Vagina (tissue), 2 donors: ENCODE data around the gene TPD52L1. TPM values are rescaled to one million over a fixed set of nuclear protein-coding genes. Genes with fewer than 3 reads are reported as not detected.

Source experiments
- DNase-seq, 2 donors: peaks; one replicate each; pipeline ENCODE4 v3.0.0-alpha.2; 2017; ENCODE audit errors: extremely low spot score in 2 of 2
- H3K27ac ChIP-seq: fragments of 200-600 bp; sonication (generic); one replicate; pipeline ENCODE4 v1.5.1; 2019
- H3K27me3 ChIP-seq: fragments of 200-600 bp; sonication (generic); one replicate; pipeline ENCODE4 v1.5.1; 2019
- H3K36me3 ChIP-seq, 2 donors: fragments of 200-600 bp; sonication (generic); one replicate each; pipeline ENCODE4 v1.5.1; 2017 to 2019
- H3K4me1 ChIP-seq: fragments of 200-600 bp; sonication (generic); one replicate; pipeline ENCODE4 v1.5.1; 2019
- H3K4me3 ChIP-seq, 2 donors: fragments of 200-600 bp; sonication (generic); 1 replicate in 1 of 2; 2 replicates in 1 of 2; pipeline ENCODE4 v1.5.1; 2016 to 2019
- H3K9me3 ChIP-seq: fragments of 200-600 bp; sonication (generic); one replicate; pipeline ENCODE4 v1.5.1; 2019
- POLR2A ChIP-seq, 2 donors: fragments of 450-650 bp; IDR thresholded peaks; one replicate each; pipeline ENCODE4 v1.6.1; 2017; ENCODE audit warnings: antibody characterized with exemption in 2 of 2, mild to moderate bottlenecking in 2 of 2, moderate library complexity in 2 of 2
- POLR2AphosphoS5 ChIP-seq, 2 donors: sonication (generic); formaldehyde crosslinking; IDR thresholded peaks; one replicate each; pipeline ENCODE4 v1.9.0; 2017; ENCODE audit warnings: antibody characterized with exemption in 2 of 2, mild to moderate bottlenecking in 2 of 2, low read depth in 1 of 2; ENCODE audit not compliant: insufficient read depth in 1 of 2
- intact Hi-C: fragments of 100-400 bp; cut with DNase I; formaldehyde crosslinking; loops from one replicate; pipeline ENCODE4 v1.15.1; 2023
- total RNA-seq: library from RNA; depleted of rRNA; stranded (reverse); fragments of >200 nt; gene quantifications from one replicate; pipeline ENCODE4 v1.2.3, GENCODE V29; 2016
- TF ChIP-seq, protein P1 (sequence below), 3 experiments: fragments of 450-650 bp in 2 of 3; fragments of 200-600 bp in 1 of 3; sonication (generic) in 1 of 3; IDR thresholded peaks; one replicate each; pipeline ENCODE4 v1.5.1; 2017 to 2019; ENCODE audit warnings: antibody characterized with exemption in 3 of 3, mild to moderate bottlenecking in 2 of 3, moderate library complexity in 2 of 3

Gene TPD52L1
- total RNA-seq, 1 donor from 2014 or later: 85.0 TPM

DNA sequence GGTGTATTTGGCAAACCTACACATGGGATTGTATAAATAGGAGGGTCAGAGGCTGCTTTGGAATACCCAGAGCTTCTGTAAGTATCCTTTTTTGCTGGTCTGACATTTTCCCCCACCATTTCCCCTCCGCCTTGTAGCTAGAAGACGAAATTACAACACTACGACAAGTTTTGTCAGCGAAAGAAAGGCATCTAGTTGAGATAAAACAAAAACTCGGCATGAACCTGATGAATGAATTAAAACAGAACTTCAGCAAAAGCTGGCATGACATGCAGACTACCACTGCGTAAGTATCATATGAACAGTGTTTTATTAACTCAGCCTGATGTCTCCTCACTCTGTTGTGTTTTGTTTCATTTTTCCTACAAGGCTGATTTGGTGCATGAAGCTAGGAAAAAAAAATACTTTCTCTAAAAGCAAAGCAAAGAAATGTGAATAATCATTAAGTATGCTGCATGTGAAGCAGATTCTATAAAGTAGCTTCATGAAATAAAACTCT lies 75.5 kb downstream of the TPD52L1 start:
- Histone ChIP-seq H3K27ac (no peak overlapping the region), H3K9me3 (no peaks in the 10 kb centered on the region), H3K27me3 (no peaks in the 10 kb centered on the region), H3K4me3 (no peak overlapping the region), H3K4me1 (peaks cover 27% of the 10 kb centered on the region), H3K36me3 (no peaks in the 10 kb centered on the region)
- TF ChIP-seq, protein P1, sequence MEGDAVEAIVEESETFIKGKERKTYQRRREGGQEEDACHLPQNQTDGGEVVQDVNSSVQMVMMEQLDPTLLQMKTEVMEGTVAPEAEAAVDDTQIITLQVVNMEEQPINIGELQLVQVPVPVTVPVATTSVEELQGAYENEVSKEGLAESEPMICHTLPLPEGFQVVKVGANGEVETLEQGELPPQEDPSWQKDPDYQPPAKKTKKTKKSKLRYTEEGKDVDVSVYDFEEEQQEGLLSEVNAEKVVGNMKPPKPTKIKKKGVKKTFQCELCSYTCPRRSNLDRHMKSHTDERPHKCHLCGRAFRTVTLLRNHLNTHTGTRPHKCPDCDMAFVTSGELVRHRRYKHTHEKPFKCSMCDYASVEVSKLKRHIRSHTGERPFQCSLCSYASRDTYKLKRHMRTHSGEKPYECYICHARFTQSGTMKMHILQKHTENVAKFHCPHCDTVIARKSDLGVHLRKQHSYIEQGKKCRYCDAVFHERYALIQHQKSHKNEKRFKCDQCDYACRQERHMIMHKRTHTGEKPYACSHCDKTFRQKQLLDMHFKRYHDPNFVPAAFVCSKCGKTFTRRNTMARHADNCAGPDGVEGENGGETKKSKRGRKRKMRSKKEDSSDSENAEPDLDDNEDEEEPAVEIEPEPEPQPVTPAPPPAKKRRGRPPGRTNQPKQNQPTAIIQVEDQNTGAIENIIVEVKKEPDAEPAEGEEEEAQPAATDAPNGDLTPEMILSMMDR (IDR thresholded peaks at IDR 0.05): no peak
- TF ChIP-seq POLR2AphosphoS5 (IDR thresholded peaks at IDR 0.05; ENCODE audit: insufficient read depth in 1 of 2, low read depth in 1 of 2): no peak
- no peak for TF ChIP-seq POLR2A (IDR thresholded peaks at IDR 0.05)
- intact Hi-C loops: no loop called here
- DNase-seq: no peak

DNA sequence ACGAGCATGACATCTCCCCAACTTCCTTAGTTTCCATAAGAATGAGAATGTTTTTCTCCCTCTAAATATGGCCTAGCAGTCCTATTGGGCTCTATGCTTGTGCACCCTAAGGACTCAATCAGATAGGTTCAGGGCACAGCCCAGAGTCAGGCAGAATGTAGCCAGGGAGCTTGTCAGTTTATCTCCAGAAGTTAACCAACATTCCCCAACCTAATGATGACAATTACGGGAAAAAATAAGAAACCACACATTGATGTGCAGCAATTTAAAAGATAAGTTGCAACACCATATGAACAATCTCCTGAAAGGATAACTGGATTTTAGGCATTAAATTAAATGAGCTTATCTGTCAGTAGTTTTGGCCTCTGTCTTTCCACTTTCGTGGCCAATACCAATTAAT lies 77.1 kb downstream of the TPD52L1 start:
- H3K27me3 ChIP-seq: no peaks in the 10 kb centered on the region
- intact Hi-C loops: no loop called here
- no peak overlapping the region for H3K27ac ChIP-seq

DNA sequence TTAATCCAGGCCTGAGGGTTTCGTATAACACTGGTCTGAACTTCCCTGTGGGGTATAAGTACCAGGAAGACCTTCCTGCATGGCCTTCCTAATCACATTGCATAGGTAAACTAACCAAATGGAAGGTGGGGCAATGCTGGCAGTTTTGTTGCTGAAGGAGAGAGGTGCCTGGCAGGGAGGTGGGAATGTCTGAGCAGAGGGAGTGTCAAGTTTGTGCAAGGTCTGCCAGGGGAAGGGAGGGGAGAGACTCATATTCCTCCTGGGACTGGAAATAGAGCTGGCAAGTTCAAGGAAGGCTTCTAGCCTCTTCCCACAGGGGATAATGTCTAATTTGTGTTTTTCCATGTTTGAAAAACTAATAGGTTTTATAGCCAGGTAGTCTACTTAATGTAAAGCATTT lies 77.6 kb downstream of the TPD52L1 start:
- DNase-seq: no peak

More for the DNA sequence above, 77.1 kb downstream of the TPD52L1 start:
- peaks cover 27% of the 10 kb centered on the region for H3K4me1 ChIP-seq
- H3K36me3 ChIP-seq: no peaks in the 10 kb centered on the region
- no peak for DNase-seq
- no peak overlapping the region for H3K4me3 ChIP-seq
- TF ChIP-seq, protein P1 (IDR thresholded peaks at IDR 0.05): no peak
- no peak for TF ChIP-seq POLR2AphosphoS5 (IDR thresholded peaks at IDR 0.05; ENCODE audit: insufficient read depth in 1 of 2, low read depth in 1 of 2)
- no peak for TF ChIP-seq POLR2A (IDR thresholded peaks at IDR 0.05)
- no peaks in the 10 kb centered on the region for H3K9me3 ChIP-seq

DNA sequence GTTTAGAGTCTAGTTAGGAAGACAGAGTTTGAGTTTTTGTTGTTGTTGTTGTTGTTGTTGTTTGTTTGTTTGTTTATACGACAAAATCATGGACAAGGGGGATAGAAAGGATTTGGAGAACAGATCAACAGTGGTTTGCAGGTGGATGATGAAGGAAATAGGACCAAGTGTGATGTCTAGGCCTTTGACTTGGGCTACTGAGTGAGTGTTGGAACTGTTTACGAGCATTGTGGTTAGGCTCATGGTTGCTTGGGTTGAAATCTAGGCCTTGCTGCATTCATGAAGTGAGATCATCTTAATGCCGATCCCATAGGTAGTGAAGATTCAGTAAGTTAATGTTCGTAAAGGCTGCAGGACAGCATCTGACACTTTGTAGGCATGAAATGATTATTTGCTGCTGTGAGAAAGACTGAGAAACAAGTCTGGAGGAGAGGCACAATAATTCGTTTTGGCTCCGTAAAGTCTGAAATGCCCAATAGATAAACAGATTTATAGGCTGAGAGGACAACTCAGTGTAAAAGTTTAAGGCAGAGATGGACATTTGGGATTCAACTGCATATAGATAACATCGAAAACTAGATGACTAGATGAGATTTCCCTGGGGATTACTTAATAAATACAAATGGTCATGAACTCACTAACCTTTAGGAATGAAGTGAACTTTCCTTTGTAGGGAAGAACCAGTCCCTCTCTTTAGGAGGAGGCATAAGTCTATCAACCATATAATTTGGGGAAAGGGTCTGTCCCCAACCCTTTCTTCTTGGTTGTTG lies 78.2 kb downstream of the TPD52L1 start:
- no peaks in the 10 kb centered on the region for H3K27me3 ChIP-seq
- H3K27ac ChIP-seq: no peak overlapping the region
- H3K4me1 ChIP-seq: peaks cover 27% of the 10 kb centered on the region
- H3K36me3 ChIP-seq: no peaks in the 10 kb centered on the region
- H3K4me3 ChIP-seq: no peak overlapping the region
- TF ChIP-seq, protein P1 (IDR thresholded peaks at IDR 0.05): no peak
- no peak for TF ChIP-seq POLR2AphosphoS5 (IDR thresholded peaks at IDR 0.05; ENCODE audit: insufficient read depth in 1 of 2, low read depth in 1 of 2)
- no peak for TF ChIP-seq POLR2A (IDR thresholded peaks at IDR 0.05)
- intact Hi-C loops: no loop called here
- DNase-seq: no peak
- H3K9me3 ChIP-seq: no peaks in the 10 kb centered on the region

More for the DNA sequence above, 77.6 kb downstream of the TPD52L1 start:
- H3K27ac ChIP-seq: no peak overlapping the region
- no peaks in the 10 kb centered on the region for H3K27me3 ChIP-seq
- TF ChIP-seq POLR2A (IDR thresholded peaks at IDR 0.05) (no peak), POLR2AphosphoS5 (IDR thresholded peaks at IDR 0.05; ENCODE audit: insufficient read depth in 1 of 2, low read depth in 1 of 2) (no peak)
- TF ChIP-seq, protein P1 (IDR thresholded peaks at IDR 0.05): no peak
- H3K4me3 ChIP-seq: no peak overlapping the region
- intact Hi-C loops: no loop called here
- peaks cover 27% of the 10 kb centered on the region for H3K4me1 ChIP-seq
- H3K9me3 ChIP-seq: no peaks in the 10 kb centered on the region
- no peaks in the 10 kb centered on the region for H3K36me3 ChIP-seq

DNA sequence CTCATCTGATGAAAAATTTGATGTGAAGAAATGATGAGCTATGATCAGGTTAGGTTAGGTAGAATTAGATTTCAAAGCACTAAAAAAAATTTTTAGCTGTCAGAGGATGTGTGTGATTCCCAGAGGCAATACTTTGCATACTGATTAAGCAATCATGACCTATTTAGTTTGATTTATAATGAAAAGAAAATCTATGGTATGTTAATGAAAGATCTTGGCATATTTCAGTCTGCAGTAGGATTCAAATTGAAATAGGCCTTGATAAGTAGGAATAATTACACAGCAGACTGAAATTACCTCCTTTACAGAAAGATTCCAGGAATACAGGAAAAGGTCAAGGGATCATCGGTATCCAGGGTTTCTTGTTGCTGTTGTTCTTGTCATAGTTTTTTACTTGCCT lies 78.9 kb downstream of the TPD52L1 start:
- no peak overlapping the region for H3K27ac ChIP-seq
- H3K36me3 ChIP-seq: no peaks in the 10 kb centered on the region
- no peak for DNase-seq
- TF ChIP-seq, protein P1 (IDR thresholded peaks at IDR 0.05): no peak
- TF ChIP-seq POLR2AphosphoS5 (IDR thresholded peaks at IDR 0.05; ENCODE audit: insufficient read depth in 1 of 2, low read depth in 1 of 2) (no peak), POLR2A (IDR thresholded peaks at IDR 0.05) (no peak)
- no peaks in the 10 kb centered on the region for H3K9me3 ChIP-seq
- intact Hi-C loops: no loop called here
- H3K4me3 ChIP-seq: no peak overlapping the region
- peaks cover 27% of the 10 kb centered on the region for H3K4me1 ChIP-seq
- H3K27me3 ChIP-seq: no peaks in the 10 kb centered on the region
